Ishikawa (cell line): ENCODE data around the gene SRSF3.

ENCODE experiments used
- CREB1 ChIP-seq: IDR thresholded peaks from 2 replicates; pipeline ENCODE4 v1.6.1; 2012; ENCODE audit warnings: low read depth
- EP300 ChIP-seq: IDR thresholded peaks from 2 replicates; pipeline ENCODE4 v1.6.1; 2012; ENCODE audit warnings: borderline replicate concordance
- RAD21 ChIP-seq: IDR thresholded peaks from 2 replicates; pipeline ENCODE4 v1.6.1; 2012; ENCODE audit warnings: low read depth
- REST ChIP-seq: IDR thresholded peaks from 2 replicates; pipeline ENCODE4 v1.6.1; 2012; ENCODE audit warnings: low read depth, mild to moderate bottlenecking
- TAF1 ChIP-seq: IDR thresholded peaks from 2 replicates; pipeline ENCODE4 v1.6.1; 2012; ENCODE audit warnings: low read depth, mild to moderate bottlenecking
- TCF12 ChIP-seq: IDR thresholded peaks from 2 replicates; pipeline ENCODE4 v1.6.1; 2012; ENCODE audit warnings: low read depth
- TEAD4 ChIP-seq: IDR thresholded peaks from 2 replicates; pipeline ENCODE4 v1.6.1; 2012

GRCh38 chr6:36627141-36627540 is 33.0 kb downstream of the SRSF3 start:
- no peak for TF ChIP-seq RAD21
- TF ChIP-seq TAF1, result no peak
- TF ChIP-seq EP300, result no peak
- no peak for TF ChIP-seq REST
- TF ChIP-seq TCF12, result no peak
- TF ChIP-seq CREB1, result no peak
- TF ChIP-seq TEAD4, result no peak
